Inflammatory macrophage treated with lipopolysaccharide for 4 hours (primary cell): ENCODE results near the gene POU6F2.

Experiments
- DNase-seq: peaks from one replicate; pipeline ENCODE4 v3.0.0-alpha.2; 2020

Gene POU6F2

GRCh38 chr7:39461263-39461820, 483.6 kb downstream of the POU6F2 start:
- DNase-seq: no peak

GRCh38 chr7:39463252-39463651, 485.5 kb downstream of the POU6F2 start:
- DNase-seq: no peak

DNA sequence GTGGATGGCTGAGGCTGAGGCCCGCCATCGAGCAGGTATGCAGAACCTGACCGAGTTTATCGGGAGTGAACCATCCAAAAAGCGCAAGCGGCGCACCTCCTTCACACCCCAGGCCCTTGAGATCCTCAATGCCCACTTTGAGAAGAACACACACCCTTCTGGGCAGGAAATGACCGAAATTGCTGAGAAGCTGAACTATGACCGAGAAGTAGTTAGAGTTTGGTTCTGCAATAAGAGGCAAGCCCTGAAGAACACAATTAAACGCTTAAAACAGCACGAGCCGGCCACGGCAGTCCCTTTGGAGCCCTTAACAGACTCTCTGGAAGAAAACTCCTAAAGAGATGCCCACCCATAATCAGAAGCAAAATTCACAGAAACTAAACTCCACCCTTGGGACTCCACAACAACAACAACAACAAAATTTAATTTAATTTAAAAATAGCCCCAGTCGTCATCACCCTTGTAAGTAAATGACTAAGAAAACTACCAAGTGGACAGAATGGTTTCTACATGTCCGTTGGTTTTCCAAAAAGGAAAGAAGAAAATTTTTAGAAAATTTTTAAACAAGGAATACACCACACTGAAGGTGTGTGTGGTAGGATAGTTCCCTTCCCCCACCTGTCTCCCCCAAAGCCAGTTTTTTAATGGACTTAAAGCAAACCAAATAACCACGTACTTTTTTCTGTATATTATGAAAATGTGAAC, 486.8 kb downstream of the POU6F2 start:
- no peak for DNase-seq

DNA sequence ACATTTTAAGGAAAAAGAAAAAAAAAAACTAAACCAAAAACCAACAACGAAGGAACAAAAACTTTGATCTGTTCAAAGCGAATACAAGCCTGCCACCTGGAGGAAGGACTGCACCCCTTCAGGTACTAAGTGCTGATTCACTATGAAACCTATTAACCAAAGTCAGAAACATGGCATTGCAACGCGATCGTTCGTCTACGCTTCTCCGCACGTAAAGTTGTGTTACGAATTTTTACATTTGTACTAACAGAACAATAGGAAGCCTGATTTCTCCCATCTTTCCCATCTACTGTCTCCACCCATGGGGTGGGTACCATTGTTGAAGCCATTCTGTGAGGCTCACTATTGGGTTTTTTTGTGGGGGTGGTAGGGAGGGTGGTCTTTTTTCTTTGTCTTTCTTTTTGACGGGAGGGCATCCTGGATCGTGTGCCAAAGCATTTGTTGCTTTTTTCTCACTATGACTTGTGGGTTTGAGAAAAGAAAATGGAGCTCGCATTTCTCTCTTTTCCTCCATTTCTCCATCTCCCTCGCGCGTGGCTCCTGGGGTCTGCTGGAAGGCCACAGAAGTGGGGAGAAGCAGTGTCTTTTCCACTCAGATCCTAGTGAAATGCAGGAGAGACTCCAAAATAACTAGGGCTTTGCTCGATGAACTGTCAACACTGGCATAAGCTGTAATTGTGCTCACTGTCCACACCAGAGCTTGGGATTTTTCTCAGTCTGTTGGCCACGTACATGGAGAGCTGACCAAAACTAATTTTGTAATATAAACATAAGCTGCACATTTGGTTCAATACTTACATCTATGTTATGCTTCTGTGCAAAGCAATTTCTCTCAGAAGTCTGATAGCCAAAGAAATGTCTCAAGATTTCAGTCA, 487.6 kb downstream of the POU6F2 start:
- DNase-seq: peak; percentile 21

GRCh38 chr7:39468261-39468660, 490.6 kb downstream of the POU6F2 start:
- DNase-seq: no peak

GRCh38 chr7:39468808-39469374, 491.2 kb downstream of the POU6F2 start:
- no peak for DNase-seq

GRCh38 chr7:39480901-39481300, 503.2 kb downstream of the POU6F2 start:
- no peak for DNase-seq

DNA sequence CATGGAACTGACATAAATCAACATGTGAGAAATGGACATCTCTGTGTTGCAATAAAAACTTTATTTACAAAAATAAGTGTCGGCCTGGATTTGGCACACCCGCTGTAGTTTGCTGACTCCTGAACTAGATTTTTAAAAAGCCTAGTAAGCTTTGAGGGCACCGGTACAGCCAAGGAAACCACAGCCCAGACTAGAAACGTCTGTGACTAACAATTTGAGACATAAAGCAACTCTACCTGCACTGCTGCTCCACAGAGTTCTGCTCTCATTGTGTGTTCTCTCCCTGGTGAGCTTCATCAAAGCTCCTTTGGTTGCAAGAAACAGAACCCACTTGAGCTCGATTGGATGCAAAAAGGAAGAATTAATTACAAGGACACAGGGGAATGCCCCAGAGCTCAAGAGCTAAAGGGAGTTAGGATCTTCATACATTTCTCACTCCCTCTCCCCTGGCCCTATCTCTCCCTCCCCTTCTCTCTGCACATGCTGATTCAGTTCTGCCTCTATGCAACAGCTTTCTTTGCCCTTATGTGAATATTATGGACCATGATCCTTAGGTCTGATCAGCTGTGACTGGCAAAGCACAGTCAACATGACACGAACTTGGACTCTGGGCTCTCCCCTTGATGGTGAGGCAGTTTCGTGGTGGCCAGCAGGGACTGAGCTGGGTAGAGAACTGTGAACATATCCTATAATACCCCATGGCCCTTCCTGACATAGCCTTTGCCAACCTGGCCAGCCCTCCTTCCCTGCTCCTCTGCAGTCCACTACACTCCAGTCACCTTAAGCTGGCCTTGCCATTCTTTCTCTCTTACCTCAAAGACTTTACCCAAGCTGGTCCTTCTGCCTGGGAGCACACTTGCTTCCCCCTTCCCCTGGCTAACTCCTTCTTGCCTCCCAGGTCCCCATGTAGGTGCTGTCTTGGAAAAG, 511.0 kb downstream of the POU6F2 start:
- no peak for DNase-seq

DNA sequence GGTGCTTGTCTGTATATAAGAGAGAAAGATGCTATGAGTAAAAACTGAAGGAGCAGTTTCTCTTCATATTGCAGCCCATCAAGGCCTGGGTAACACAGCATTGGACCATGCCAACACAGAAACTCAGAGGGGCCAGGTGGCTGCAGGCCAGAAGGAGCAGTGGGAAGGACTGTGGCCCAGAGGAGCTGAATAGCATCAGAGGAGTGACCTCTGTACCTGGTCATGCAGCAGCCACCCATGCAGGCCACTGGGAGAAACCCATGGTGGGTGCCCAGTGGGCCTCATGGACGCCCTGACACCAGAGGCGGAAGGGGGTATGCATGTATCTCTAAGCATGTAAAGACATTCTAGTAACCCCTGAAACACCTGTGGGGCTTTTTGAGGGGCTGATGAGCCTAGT, 512.6 kb downstream of the POU6F2 start:
- DNase-seq: no peak

GRCh38 chr7:39493934-39494333, 516.2 kb downstream of the POU6F2 start:
- DNase-seq: no peak

- DNase-seq: no peak
These were observed 523.6 kb downstream of the POU6F2 start for GRCh38 chr7:39501358-39501757.

DNA sequence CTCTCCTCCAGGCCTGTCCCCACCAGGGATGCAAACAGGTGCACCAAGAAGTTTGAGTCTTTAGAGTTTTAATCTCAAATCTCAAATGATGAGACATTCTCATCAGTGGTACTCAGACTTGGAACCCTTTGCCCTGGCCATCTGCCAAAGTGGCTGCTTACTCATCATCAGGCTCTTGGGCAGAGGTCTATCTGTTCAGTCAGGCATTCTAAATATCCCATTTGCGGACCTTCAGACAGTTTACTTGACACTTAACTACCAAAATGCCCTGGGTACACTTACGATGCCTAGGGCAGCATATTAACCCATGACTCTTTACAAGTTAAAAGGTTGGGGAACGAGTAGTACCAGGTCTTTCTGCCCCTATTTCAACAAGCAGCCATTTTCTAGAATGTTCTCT, 527.3 kb downstream of the POU6F2 start:
- DNase-seq: no peak

GRCh38 chr7:39507866-39508551, 530.3 kb downstream of the POU6F2 start:
- DNase-seq: no peak

- no peak for DNase-seq
These were observed 531.7 kb downstream of the POU6F2 start for GRCh38 chr7:39509436-39509835.

DNA sequence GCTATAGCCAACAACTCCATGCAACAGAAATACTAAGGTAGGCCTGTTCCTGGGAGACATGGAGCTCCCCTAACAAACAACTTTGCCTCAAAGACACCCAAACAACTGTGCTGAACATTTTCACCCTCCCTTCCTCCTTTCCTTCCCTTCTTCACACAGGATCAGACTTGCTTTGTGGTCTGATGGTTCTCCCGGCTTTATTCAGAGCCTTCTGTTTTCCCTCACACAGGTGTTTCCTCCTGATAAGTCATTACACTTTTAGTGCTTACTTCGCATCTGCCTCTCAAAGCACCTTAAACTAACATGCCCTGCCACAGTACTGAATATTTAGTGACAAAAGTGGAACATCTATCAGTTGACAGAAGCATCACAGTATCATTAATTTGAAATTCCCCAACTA, 532.2 kb downstream of the POU6F2 start:
- no peak for DNase-seq

- DNase-seq: peak; percentile 18
These were observed 533.2 kb downstream of the POU6F2 start for GRCh38 chr7:39510864-39511354.

DNA sequence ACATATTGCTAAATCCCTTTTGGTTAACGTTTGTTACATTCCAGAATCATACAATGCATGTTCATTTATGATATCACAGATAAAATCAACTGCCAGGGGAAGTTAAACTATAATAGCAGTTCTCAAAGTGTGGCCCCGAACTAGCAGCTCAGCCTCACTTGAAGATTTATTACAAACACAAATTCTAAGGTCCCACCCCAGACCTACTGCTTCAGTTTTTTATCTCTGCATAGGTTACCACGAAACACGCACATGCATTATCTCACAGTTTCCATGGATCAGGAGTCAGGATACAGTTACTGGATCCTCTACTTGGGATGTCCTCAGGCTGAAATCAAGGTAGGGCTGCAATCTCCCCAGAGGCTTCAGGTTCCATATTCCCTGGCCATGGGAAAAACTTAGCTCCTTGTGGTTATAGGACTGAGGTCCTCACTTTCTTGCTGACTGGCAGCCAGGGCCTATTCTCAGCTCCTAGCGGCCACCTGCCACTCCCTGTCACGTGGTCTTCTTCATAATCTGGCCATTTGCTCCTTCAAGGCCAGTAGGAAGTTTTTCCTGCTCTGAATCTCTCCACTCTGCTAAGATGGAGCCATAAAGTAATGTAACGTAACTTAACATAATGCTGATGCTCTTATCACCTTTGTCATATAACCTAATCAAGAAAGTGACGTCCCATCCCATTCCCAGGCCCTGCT, 538.0 kb downstream of the POU6F2 start:
- DNase-seq: no peak

DNA sequence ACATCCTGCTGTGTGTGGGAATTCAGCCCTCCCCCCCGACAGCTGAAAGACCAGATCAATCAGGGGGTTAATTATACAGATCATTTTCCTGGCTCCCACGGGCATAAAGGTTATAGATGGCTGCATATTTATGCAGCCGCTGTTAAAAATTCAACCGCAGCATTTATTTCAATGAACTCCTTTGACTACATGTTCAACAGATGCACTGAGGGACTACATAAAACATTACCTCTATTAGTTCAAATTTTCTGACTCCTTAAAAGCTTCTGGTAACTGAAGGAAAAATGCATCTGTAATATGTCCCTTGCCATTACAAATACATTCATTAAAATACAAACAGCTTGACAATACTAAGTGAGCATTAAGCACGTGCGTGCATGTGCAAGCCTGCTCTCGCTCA, 538.8 kb downstream of the POU6F2 start:
- no peak for DNase-seq

DNA sequence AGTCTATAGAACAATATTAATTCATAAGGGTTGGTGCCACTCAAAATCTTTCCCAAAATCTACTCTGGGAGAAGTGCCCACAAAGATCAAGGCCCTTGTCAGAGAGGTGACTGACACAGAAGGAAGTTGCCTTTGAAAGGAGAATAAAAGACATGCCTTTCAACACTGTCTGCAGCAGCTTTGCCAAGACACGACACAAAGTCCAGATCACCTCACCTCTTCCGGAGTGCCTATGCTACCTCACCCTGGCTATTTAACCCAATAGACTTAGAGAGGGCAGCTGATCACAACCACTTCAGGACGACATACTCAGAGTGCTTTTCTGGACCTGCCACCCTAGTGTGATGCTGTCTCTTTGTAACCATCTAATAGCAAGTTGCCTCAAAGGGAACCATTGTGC, 539.5 kb downstream of the POU6F2 start:
- no peak for DNase-seq
